T-helper 9 cell (primary cell): Measurements from ENCODE around the gene CCDC6.
A peak's percentile ranks its signal among the peaks of the same experiment; 100 is the strongest.

Source experiments
- DNase-seq: peaks from one replicate; pipeline ENCODE4 v3.0.0-alpha.2; 2020

The CCDC6 gene

DNA sequence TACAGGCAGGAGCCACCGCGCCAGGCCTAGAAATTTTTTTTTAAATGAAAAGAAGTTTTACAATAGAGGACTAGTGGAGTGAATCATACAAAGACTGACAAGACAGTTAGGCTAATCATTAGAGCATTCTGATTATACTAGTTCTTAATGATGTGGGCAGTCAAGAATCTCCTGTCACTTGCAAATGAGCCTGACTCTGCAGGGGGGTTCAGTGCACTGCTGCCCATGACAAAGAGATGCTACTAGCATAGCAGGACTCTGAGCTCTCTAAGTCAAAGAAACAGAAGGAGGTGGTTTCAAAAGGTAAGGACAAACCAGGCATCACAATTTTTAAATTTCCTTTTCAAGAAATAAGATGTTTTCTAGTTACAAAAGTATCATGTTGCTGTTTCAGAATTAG lies 59.0 kb downstream of the CCDC6 start:
- no peak for DNase-seq

DNA sequence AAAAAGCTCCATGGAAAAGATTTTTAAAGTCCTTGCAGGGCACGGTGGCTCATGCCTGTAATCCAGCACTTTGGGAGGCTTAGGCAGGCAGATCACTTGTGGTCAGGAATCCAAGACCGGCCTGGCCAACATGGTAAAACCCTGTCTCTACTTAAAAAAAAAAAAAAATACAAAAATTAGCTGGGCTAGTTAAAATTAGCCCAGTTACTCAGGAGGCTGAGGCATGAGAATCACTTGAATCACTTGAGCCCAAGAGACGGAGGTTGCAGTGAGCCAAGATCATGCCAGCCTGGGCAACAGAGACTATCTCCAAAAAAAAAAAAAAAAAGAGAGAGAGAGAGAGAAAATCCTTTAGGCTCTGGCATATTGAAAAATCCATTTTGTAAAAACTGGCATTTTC lies 61.9 kb downstream of the CCDC6 start:
- DNase-seq, result no peak

DNA sequence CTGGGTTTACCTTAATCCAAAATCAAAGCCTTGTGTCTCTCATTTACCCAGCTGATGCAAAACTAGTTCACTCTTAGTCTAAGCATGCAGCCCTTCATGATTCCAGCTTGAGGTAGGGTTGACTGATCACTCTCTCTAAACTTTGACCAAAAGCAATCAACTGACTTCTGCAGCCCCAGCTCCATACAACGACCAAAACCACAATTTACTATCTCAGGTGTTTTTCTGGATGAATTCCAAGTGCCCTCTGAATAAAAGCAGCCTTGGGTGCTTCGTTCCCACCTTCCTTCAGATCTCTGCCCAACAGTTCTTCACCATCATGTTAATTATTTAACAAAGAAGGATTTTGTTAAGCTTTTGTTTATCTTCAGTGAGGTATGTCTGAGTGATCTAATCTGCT lies 62.6 kb downstream of the CCDC6 start:
- no peak for DNase-seq

DNA sequence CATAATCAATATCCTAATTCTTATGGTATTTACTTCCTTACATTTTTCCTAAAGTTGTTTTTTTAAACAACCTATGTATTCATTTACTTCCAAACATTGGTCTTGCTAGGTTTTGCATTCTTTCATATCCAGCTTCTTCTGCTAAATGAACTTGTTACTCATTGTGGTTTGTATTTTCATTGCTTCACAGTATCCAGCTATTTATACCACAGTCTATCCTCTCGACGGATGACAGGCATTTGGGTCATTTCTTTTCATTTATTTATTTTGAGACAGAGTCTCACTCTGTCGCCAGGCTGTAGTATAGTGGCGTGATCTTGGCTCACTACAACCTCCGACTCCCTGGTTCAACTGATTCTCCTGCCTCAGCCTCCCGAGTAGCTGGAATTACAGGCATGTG lies 66.8 kb downstream of the CCDC6 start:
- DNase-seq, result no peak

DNA sequence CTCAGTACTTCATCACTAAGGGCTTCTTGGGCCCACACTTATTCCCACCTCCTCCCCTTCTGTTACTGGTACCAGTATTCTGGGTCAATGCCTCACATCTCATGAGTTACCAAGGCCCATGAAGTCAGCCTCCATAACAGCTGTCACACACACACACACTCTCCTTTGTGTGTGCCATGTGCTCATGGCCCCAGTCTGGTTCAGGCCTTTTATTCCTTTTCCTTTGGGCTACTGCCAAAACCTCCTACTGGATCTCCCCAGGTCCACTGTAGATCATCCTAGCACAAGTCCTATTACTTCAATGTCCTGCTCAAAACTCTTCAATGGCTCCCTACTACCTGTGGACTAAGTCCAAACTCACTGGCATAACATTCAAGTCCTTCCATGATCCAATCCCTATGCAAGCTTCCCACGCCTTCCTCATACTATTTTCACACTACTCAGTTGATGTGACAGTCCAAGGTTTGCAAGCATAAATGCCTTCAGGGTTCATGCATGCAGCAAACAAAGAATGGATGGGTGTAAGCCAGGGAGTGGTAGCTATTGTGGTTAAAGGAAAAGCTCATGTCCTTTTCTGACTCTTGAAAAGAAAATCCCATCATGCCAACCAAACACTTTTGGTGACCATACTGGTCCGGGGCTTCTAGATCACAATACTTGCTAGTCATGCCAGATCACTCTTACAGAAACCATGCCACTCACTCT lies 68.1 kb downstream of the CCDC6 start:
- no peak for DNase-seq

DNA sequence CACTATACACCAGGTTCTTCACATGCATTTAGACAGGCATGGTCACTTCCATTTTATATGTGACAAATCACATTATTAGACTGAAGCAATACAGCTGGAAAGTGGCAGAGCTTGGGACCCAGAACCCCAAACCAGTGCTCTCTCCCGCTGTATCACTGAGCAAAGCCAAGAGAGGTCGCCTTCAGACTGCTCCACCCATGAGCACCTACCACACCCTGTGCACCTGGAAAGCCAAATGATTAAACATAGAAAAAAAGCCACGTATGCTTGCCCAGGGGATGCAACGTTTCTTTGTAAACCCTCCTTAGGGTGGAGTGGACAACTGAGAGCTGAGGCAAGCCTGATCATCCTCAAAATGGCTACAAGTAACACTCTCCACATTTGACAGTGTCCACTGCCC lies 72.5 kb downstream of the CCDC6 start:
- DNase-seq, result no peak

DNA sequence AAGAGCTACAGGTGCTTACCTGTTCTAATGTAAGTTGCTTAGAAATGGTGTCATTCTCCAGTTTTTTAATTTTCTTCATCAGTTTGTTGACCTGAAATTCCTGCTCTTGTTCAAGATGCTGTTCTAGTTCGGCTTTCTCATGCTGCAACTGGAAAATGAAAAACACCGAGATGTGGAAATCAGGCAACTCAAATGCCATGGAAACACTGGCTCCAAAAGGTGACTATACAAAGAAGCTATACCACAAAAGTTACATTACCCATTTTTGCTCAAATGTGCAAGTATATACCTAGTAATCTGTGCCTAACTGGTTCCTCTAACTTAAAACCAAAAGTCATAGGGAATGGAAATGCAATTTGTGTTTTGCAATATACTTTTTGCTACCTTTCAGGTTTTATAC lies 73.8 kb downstream of the CCDC6 start:
- no peak for DNase-seq

- DNase-seq, result no peak
These were observed 74.5 kb downstream of the CCDC6 start for GRCh38 chr10:59831658-59832503.

DNA sequence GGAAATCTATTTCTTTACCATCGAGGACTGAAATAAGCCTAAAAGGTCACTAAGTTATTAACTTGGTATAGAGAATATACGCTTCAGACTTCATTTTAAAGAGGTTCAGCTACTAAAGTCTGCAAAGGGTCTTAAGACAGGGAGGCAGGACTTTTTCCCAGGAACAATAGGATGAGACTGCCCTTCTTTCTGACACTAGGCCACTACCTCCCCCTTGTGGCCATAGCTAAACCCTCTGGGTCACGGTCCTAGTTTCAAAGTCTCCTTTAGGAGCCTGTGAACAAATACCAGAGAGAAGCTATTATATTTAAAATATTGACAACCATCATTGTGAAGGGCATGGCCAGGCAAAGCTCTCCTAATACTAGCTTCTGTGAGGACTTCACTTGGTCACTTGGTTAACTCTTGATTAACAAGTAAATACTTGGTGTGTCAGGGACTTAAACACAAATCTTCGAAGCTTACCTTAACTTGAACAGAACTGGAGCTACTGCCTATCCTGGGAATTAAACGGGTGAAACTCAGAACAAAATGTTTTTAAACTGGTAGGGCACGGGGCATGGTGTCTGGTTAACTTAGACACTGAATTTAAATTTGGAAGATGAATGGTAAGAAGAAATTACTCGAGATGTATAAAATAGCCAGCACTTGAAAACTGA lies 75.6 kb downstream of the CCDC6 start:
- DNase-seq, result no peak

DNA sequence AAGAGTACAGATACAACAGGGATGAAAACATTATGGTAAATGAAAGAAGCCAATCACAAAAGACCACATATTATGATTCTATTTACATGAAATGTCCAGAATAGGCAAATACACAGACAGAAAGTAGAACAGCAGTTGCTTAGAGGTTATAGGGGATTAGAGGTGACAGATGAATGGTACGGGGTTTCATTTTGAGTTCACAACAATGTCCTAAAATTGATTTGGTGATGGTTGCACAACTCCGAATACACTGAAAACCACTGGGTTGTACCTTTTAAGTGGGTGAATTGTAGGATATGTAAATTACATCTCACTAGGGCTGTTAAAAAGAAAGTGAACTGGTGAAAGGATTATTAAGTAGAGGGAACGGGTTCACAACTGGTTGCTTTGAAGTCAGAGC lies 76.8 kb downstream of the CCDC6 start:
- DNase-seq, result no peak

DNA sequence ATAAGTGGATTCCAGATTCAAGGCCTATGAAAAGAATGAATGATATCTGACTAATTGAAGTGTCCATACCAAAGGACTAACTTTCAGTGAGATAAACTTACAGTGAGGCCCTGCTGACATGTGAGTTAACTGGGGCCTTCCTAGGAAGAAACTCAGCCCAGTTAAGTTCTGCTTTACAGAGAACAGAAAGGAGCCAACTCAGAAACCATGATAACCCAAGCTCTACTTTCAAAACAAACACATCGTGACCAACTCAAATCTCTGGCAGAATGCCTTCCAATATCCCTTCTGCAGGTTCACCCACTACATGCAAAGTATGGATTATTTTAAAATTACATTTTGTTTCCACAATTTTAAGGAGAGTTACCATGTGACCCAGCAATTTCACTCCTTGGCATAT lies 77.3 kb downstream of the CCDC6 start:
- no peak for DNase-seq

- DNase-seq, result no peak
These were observed 80.4 kb downstream of the CCDC6 start for GRCh38 chr10:59825932-59826331.

DNA sequence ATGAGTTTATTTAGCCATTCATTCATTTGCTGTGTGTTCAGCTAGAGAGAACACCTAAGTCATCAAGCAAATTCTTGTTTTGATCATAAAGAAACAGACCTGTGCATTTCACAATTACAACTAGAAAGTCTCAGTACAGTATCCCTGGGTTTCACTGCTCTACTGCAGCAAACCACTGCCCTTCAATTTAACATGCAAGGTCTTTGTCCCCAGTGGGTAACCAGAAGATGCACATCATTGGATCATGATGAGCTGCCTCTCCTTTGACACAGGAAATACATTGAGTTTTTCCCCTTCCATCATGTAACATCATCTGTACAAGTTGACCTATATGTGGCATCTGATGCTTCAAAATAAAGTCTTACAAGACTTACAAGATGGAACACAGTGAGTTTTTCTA lies 82.6 kb downstream of the CCDC6 start:
- DNase-seq, result no peak

DNA sequence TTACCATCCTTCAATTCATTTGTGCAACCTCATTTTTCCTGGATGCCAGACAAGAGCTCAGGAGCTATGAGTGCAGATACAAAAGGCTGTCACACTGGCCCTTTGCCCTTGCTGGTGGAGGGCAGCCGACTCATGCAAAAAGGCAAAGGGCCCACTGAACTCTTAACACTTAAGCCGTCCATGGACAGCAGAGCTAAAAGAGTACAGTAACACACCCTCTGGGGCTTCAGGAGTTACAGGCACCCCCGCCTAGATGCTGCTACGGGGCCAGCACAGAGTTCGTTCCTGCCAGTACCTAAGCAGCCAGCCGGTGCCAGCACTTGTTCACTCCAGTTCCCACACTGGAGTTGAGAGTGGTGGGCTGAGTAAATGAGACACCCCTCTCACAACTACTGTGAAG lies 83.2 kb downstream of the CCDC6 start:
- no peak for DNase-seq

GRCh38 chr10:59820471-59820870 lies 85.9 kb downstream of the CCDC6 start:
- no peak for DNase-seq

DNA sequence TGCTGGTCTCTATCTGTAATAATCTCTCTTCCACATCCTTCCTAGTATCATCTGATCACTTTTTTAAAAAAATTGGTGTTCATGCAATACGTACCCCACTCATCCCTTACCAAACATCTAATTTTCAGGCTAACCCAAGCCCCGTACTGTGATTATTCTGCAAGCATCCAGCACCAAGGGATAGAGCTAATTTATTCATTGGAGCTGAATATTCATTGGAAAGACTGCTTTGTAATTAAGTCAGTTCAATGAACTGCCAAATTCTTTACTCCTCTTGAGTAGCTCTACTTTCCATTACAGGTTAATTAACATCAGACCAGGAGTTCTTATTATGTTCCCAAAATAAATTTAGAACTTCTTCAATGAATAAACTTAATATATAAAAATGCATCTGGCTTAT lies 86.7 kb downstream of the CCDC6 start:
- no peak for DNase-seq

GRCh38 chr10:59819265-59819664 lies 87.1 kb downstream of the CCDC6 start:
- DNase-seq, result no peak

GRCh38 chr10:59817773-59818172 lies 88.6 kb downstream of the CCDC6 start:
- DNase-seq, result no peak

DNA sequence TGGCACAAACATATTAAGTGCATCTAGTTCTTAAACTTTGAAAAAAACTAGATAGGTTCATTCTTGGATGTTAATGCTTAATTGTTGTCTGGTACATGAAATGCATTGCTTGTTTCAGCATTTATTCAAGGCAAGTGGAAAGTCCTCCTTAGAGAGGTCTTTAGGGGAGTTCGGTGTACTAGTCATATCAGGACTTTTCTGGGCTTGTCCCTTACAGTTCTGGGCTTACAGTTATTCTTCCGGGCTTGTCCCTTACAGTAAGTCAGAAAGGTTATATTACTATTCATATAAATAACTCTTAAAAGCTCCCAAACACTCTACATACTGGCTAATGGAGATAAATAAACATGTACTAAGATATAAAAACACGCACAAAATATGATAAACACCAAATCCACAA lies 91.5 kb downstream of the CCDC6 start:
- DNase-seq, result no peak

GRCh38 chr10:59812519-59813122 lies 93.7 kb downstream of the CCDC6 start:
- DNase-seq, result no peak

DNA sequence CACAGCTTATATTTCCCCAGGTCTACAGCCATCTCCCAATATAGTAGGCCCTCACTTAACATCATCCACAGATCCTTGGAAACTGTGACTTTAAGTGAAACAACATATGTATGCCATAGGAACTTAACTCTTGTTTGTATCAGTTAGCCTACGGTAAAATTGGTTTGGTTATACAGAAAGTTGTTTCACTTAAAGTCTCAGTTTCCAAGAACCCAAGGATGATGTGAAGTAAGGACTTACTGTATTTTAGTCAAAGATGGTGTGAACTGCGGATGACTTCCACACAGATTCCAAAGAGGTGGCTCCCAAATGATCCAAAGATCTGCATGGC lies 96.7 kb downstream of the CCDC6 start:
- DNase-seq, result no peak

DNA sequence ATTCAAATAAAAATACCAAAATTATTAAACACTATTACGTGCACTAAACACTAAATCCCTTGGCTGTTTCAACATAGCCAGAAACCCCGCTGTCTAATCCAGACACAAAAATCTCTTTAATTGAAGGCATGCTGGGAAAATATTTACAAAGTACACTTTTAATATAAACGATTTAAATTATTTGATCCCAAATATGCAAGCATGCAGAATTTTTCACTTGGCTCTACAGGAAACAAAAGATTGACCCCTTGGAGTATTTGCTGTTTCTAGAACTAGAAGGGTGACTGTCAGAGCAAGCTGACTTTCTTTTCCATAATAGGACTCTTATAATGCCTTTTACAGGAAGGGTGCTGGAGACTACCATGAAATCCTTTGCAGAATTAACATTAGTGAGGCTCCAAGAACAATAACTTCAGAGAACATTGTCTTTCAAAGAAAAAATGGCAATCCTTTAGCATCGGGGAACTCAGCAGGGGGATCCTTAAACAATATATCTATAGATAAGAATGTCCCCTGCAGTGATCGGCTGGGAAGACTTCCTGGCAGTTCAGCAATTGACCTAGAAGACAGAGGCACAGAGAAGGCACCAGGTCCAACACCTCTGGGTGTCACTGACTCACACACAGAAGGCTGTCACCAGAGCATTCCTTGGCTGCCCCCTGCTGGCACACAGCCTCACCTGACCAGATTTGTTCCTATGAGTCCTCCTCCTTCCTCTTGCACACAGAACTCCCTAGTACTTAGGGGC lies 97.3 kb downstream of the CCDC6 start:
- DNase-seq, result peak; percentile 18
